Spleen (tissue), 11 donors: ENCODE measurements around the gene PALD1. TPM values are rescaled to one million over a fixed set of nuclear protein-coding genes. Genes with fewer than 3 reads are reported as not detected.
A peak's percentile ranks its signal among the peaks of the same experiment; 100 is the strongest.

ENCODE experiments used
- DNase-seq: peaks from one replicate; pipeline ENCODE4 v3.0.0-alpha.2; 2020
- H3K27ac ChIP-seq, 8 donors: fragments of 200-600 bp; sonication (generic) in 7 of 8; 1 replicate in 4 of 8; 2 replicates in 4 of 8; pipeline versions ENCODE4 v1.5.0 to v1.8.0; 2016 to 2021; ENCODE audit warnings: inconsistent platforms in 4 of 8, mild to moderate bottlenecking in 4 of 8, moderate library complexity in 1 of 8
- H3K27me3 ChIP-seq, 7 donors: fragments of 200-600 bp; sonication (generic) in 6 of 7; replicated peaks in 1 of 7; 1 replicate in 4 of 7; 2 replicates in 3 of 7; pipeline versions ENCODE4 v1.5.0 to v1.8.0; 2016 to 2021; ENCODE audit warnings: inconsistent platforms in 3 of 7, mild to moderate bottlenecking in 1 of 7
- H3K36me3 ChIP-seq, 6 donors: fragments of 200-600 bp; sonication (generic) in 5 of 6; 1 replicate in 4 of 6; 2 replicates in 2 of 6; pipeline versions ENCODE4 v1.5.0 to v1.8.0; 2016 to 2021; ENCODE audit warnings: inconsistent platforms in 2 of 6
- H3K4me1 ChIP-seq, 6 donors: fragments of 200-600 bp; sonication (generic) in 5 of 6; 1 replicate in 3 of 6; 2 replicates in 3 of 6; pipeline versions ENCODE4 v1.5.0 to v1.8.0; 2016 to 2021; ENCODE audit warnings: inconsistent platforms in 3 of 6
- H3K4me3 ChIP-seq, 8 donors: fragments of 200-600 bp; sonication (generic) in 7 of 8; 1 replicate in 4 of 8; 2 replicates in 4 of 8; pipeline versions ENCODE4 v1.5.0 to v1.8.0; 2016 to 2021; ENCODE audit warnings: inconsistent platforms in 4 of 8, mild to moderate bottlenecking in 4 of 8, moderate library complexity in 2 of 8
- H3K9me3 ChIP-seq, 8 donors: fragments of 200-600 bp; sonication (generic) in 7 of 8; 1 replicate in 4 of 8; 2 replicates in 4 of 8; pipeline versions ENCODE4 v1.5.0 to v1.8.0; 2016 to 2021; ENCODE audit warnings: inconsistent platforms in 4 of 8
- POLR2A ChIP-seq, 3 donors: fragments of 450-650 bp; IDR thresholded peaks; one replicate each; pipeline ENCODE4 v1.5.1; 2017; ENCODE audit warnings: antibody characterized with exemption in 3 of 3, mild to moderate bottlenecking in 1 of 3
- POLR2AphosphoS5 ChIP-seq, 3 donors: sonication (generic); formaldehyde crosslinking; IDR thresholded peaks; one replicate each; pipeline ENCODE4 v1.5.1; 2017; ENCODE audit warnings: antibody characterized with exemption in 3 of 3
- WGBS, 5 donors: extraction: QIAGEN DNeasy Blood & Tissue Kit in 3 of 5; methylation state at CpG; one replicate each; pipeline versions ENCODE4 v1.1.5 to v1.1.7; 2013 to 2018; 5-methylcytosine and 5-hydroxymethylcytosine counted together
- intact Hi-C: fragments of 100-400 bp; cut with DNase I; formaldehyde crosslinking; loops from one replicate; pipeline ENCODE4 v1.15.0; 2023; ENCODE audit warnings: low total_unique reads
- polyA plus RNA-seq, 3 donors: library from polyadenylated mRNA; stranded (reverse); fragments of 200-250 nt; gene quantifications; one replicate each; pipeline ENCODE4 v1.2.1, GENCODE V29; 2013
- total RNA-seq, 7 donors: library from RNA; depleted of rRNA in 3 of 7; stranded (reverse); fragments of >200 nt in 3 of 7; fragmentation: NEBNext Ultra II Directional in 4 of 7; extraction: Animal tissue kit (Norgen Biotek cat#: 25700) in 4 of 7; gene quantifications; one replicate each; pipeline versions ENCODE4 v1.1.0 to v1.2.1, GENCODE V29; 2016 to 2021
- TF ChIP-seq, protein P1 (sequence below), 11 experiments: fragments of 200-600 bp in 7 of 11; fragments of 450-650 bp in 4 of 11; sonication (generic) in 4 of 11; IDR thresholded peaks in 8 of 11; conservative IDR thresholded peaks in 3 of 11; 1 replicate in 7 of 11; 2 replicates in 4 of 11; pipeline versions ENCODE4 v1.4.0 to v1.8.0; 2016 to 2021; ENCODE audit warnings: antibody characterized with exemption in 11 of 11, inconsistent platforms in 4 of 11, mild to moderate bottlenecking in 1 of 11
- donor health status: healthy with polysubstance abuse.
- donor health status: DM: no; HTN: no; CAD: no; lungs with moderate emphysema.
- donor health status: DM: no; HTN: no; CAD: no.
- donor health status: Bipolar disorder and iron deficiency.
- donor health status: healthy.
- donor health status: DM: no; HTN: no; CAD: no.
- donor health status: DM: yes; HTN: yes; CAD: no.

PALD1 gene
- total and polyA plus RNA-seq, 10 donors, result 7.7 to 27.8 (median 19.5) TPM

DNA sequence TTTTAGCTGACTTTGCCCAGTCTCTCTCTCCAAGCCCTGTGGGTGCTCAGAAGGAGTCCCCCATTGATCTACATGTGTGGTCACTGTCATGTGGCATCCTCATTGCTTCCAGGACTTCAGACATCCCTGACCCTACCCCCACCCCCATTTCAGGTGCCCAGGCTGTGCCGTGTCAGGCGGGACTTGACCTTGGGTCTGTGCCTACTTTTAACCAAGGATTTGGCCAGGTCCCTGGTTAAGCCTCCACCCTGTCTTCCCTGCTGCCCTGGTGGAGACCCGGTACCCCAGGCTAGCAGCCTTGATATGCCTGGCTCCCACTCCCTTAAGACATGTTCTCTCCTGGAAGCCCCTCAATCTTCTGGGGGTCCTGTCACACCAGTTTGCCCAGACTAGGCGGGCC is 92.7 kb downstream of the PALD1 start:
- no peak overlapping the region for H3K27ac ChIP-seq
- H3K4me3 ChIP-seq, result no peak overlapping the region
- intact Hi-C loops, result no loop called here
- DNase-seq, result no peak
- H3K36me3 ChIP-seq, result peaks cover 0 to 35% (median 1%) of the 10 kb centered on the region in 6 donors
- TF ChIP-seq, protein P1, sequence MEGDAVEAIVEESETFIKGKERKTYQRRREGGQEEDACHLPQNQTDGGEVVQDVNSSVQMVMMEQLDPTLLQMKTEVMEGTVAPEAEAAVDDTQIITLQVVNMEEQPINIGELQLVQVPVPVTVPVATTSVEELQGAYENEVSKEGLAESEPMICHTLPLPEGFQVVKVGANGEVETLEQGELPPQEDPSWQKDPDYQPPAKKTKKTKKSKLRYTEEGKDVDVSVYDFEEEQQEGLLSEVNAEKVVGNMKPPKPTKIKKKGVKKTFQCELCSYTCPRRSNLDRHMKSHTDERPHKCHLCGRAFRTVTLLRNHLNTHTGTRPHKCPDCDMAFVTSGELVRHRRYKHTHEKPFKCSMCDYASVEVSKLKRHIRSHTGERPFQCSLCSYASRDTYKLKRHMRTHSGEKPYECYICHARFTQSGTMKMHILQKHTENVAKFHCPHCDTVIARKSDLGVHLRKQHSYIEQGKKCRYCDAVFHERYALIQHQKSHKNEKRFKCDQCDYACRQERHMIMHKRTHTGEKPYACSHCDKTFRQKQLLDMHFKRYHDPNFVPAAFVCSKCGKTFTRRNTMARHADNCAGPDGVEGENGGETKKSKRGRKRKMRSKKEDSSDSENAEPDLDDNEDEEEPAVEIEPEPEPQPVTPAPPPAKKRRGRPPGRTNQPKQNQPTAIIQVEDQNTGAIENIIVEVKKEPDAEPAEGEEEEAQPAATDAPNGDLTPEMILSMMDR (IDR thresholded peaks at IDR 0.05 in 8 of 11, conservative IDR thresholded peaks at IDR 0.05 in 3 of 11), result no peak
- no peak for TF ChIP-seq POLR2AphosphoS5 (IDR thresholded peaks at IDR 0.05)
- TF ChIP-seq POLR2A (IDR thresholded peaks at IDR 0.05), result no peak
- H3K27me3 ChIP-seq, result no peaks in the 10 kb centered on the region
- peaks cover 6 to 20% (median 10%) of the 10 kb centered on the region in 6 donors for H3K4me1 ChIP-seq
- 80 to 90% (median 81%) methylated on average over 2 to 4 of the region's 4 CpGs for WGBS, 5 donors
- no peaks in the 10 kb centered on the region for H3K9me3 ChIP-seq

GRCh38 chr10:70571636-70572439 is 93.3 kb downstream of the PALD1 start:
- no peaks in the 10 kb centered on the region for H3K9me3 ChIP-seq
- no peak for TF ChIP-seq POLR2AphosphoS5 (IDR thresholded peaks at IDR 0.05)
- TF ChIP-seq POLR2A (IDR thresholded peaks at IDR 0.05), result no peak
- TF ChIP-seq, protein P1 (IDR thresholded peaks at IDR 0.05 in 8 of 11, conservative IDR thresholded peaks at IDR 0.05 in 3 of 11), result no peak
- H3K36me3 ChIP-seq, result peaks cover 0 to 29% (median 0%) of the 10 kb centered on the region in 6 donors
- peaks cover 11 to 23% (median 16%) of the 10 kb centered on the region in 6 donors for H3K4me1 ChIP-seq
- 82 to 88% (median 84%) methylated on average over 16 of the region's 16 CpGs for WGBS, 5 donors
- DNase-seq, result peak; percentile 54
- intact Hi-C loops, result no loop called here
- H3K27me3 ChIP-seq, result no peaks in the 10 kb centered on the region
- no peak overlapping the region for H3K4me3 ChIP-seq
- no peak overlapping the region for H3K27ac ChIP-seq

- Histone ChIP-seq H3K4me3 (no peak overlapping the region), H3K36me3 (peaks cover 0 to 20% (median 0%) of the 10 kb centered on the region in 6 donors), H3K27ac (peak overlapping the region in 1 of 8 donors; percentile 29), H3K9me3 (no peaks in the 10 kb centered on the region), H3K27me3 (no peaks in the 10 kb centered on the region), H3K4me1 (peaks cover 11 to 42% (median 33%) of the 10 kb centered on the region in 6 donors)
- intact Hi-C loops, result no loop called here
- TF ChIP-seq POLR2A (IDR thresholded peaks at IDR 0.05) (no peak), POLR2AphosphoS5 (IDR thresholded peaks at IDR 0.05) (no peak)
- TF ChIP-seq, protein P1 (IDR thresholded peaks at IDR 0.05 in 8 of 11, conservative IDR thresholded peaks at IDR 0.05 in 3 of 11), result no peak
- WGBS, 5 donors, result 78 to 88% (median 85%) methylated on average over 10 to 11 of the region's 11 CpGs
- no peak for DNase-seq
Observed at GRCh38 chr10:70573599-70574506, 95.3 kb downstream of the PALD1 start.
